ENCODE measurements around the gene TCERG1L.

The TCERG1L gene

DNA sequence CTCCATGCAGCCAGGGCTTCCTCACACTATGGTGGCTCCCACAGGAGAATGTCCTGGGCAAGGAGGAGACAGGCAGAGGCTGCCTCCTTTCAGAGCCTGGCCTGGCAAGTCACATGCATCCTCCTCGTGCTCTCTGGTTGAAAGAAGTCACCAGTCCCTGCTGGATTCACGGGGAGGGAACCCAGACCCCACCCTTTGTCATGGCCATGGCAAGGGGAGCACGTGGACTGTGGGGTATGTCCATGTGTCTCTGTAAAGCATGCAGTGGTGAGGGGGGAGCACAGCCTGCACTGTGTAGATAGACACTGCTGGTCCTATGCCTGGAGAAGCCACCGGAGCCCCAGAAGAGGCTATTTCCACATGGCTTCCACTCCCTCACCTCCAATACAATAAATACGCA is 225.0 kb downstream of the TCERG1L start:
- H3K27me3 ChIP-seq (ENCODE audit: control insufficient read depth in 1 of 2, insufficient read depth in 2 of 2, low read length in 2 of 2), result no peaks in the 10 kb centered on the region
- no peaks in the 10 kb centered on the region for H3K4me1 ChIP-seq (ENCODE audit: control insufficient read depth in 1 of 2, insufficient read depth in 2 of 2, low read length in 2 of 2)
- no peaks in the 10 kb centered on the region for H3K9me3 ChIP-seq (ENCODE audit: control insufficient read depth in 1 of 2, low read length in 2 of 2)
- H3K4me3 ChIP-seq (ENCODE audit: low read depth in 1 of 2, low read length in 2 of 2), result no peak overlapping the region
- no peaks in the 10 kb centered on the region for H3K36me3 ChIP-seq (ENCODE audit: control insufficient read depth in 1 of 2, insufficient read depth in 2 of 2, low read length in 2 of 2)
- H3K9ac ChIP-seq (ENCODE audit: low read depth in 1 of 2, low read length in 2 of 2), result no peak overlapping the region
- H3K27ac ChIP-seq (ENCODE audit: low read depth, low read length), result no peak overlapping the region

- Histone ChIP-seq H3K4me3 (ENCODE audit: low read depth in 1 of 2, low read length in 2 of 2) (no peak overlapping the region), H3K27me3 (ENCODE audit: control insufficient read depth in 1 of 2, insufficient read depth in 2 of 2, low read length in 2 of 2) (no peaks in the 10 kb centered on the region), H3K36me3 (ENCODE audit: control insufficient read depth in 1 of 2, insufficient read depth in 2 of 2, low read length in 2 of 2) (no peaks in the 10 kb centered on the region), H3K27ac (ENCODE audit: low read depth, low read length) (no peak overlapping the region), H3K9me3 (ENCODE audit: control insufficient read depth in 1 of 2, low read length in 2 of 2) (no peaks in the 10 kb centered on the region), H3K9ac (ENCODE audit: low read depth in 1 of 2, low read length in 2 of 2) (no peak overlapping the region), H3K4me1 (ENCODE audit: control insufficient read depth in 1 of 2, insufficient read depth in 2 of 2, low read length in 2 of 2) (no peaks in the 10 kb centered on the region)
Measured at GRCh38 chr10:131086094-131086493, 225.4 kb downstream of the TCERG1L start.

GRCh38 chr10:131085091-131085860 is 226.2 kb downstream of the TCERG1L start:
- Histone ChIP-seq H3K4me1 (ENCODE audit: control insufficient read depth in 1 of 2, insufficient read depth in 2 of 2, low read length in 2 of 2) (no peaks in the 10 kb centered on the region), H3K9me3 (ENCODE audit: control insufficient read depth in 1 of 2, low read length in 2 of 2) (no peaks in the 10 kb centered on the region), H3K9ac (ENCODE audit: low read depth in 1 of 2, low read length in 2 of 2) (no peak overlapping the region), H3K27me3 (ENCODE audit: control insufficient read depth in 1 of 2, insufficient read depth in 2 of 2, low read length in 2 of 2) (no peaks in the 10 kb centered on the region), H3K36me3 (ENCODE audit: control insufficient read depth in 1 of 2, insufficient read depth in 2 of 2, low read length in 2 of 2) (no peaks in the 10 kb centered on the region), H3K27ac (ENCODE audit: low read depth, low read length) (no peak overlapping the region), H3K4me3 (ENCODE audit: low read depth in 1 of 2, low read length in 2 of 2) (no peak overlapping the region)

DNA sequence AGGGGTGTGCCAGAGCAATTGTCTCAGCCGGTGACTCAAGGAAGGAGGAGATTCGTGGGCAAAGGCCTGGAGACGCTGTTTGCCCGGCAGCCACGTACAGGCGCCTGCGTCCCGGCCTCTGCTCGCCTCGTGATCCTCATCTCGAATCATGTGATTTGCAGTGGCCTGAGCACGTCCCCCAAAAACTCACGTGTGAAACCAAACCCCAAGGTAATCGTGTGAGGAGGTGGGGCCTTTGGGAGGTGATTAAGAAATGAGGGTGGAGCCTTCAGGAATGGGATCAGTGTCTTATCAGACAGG is 226.8 kb downstream of the TCERG1L start:
- Histone ChIP-seq H3K27me3 (ENCODE audit: control insufficient read depth in 1 of 2, insufficient read depth in 2 of 2, low read length in 2 of 2) (no peaks in the 10 kb centered on the region), H3K9me3 (ENCODE audit: control insufficient read depth in 1 of 2, low read length in 2 of 2) (no peaks in the 10 kb centered on the region)

GRCh38 chr10:131083915-131084790 is 227.4 kb downstream of the TCERG1L start:
- Histone ChIP-seq H3K27me3 (ENCODE audit: control insufficient read depth in 1 of 2, insufficient read depth in 2 of 2, low read length in 2 of 2) (no peaks in the 10 kb centered on the region), H3K4me1 (ENCODE audit: control insufficient read depth in 1 of 2, insufficient read depth in 2 of 2, low read length in 2 of 2) (no peaks in the 10 kb centered on the region), H3K9me3 (ENCODE audit: control insufficient read depth in 1 of 2, low read length in 2 of 2) (no peaks in the 10 kb centered on the region), H3K9ac (ENCODE audit: low read depth in 1 of 2, low read length in 2 of 2) (no peak overlapping the region), H3K27ac (ENCODE audit: low read depth, low read length) (no peak overlapping the region), H3K4me3 (ENCODE audit: low read depth in 1 of 2, low read length in 2 of 2) (no peak overlapping the region), H3K36me3 (ENCODE audit: control insufficient read depth in 1 of 2, insufficient read depth in 2 of 2, low read length in 2 of 2) (no peaks in the 10 kb centered on the region)

More for the DNA sequence above, 226.8 kb downstream of the TCERG1L start:
- Histone ChIP-seq H3K4me1 (ENCODE audit: control insufficient read depth in 1 of 2, insufficient read depth in 2 of 2, low read length in 2 of 2) (no peaks in the 10 kb centered on the region), H3K9ac (ENCODE audit: low read depth in 1 of 2, low read length in 2 of 2) (no peak overlapping the region), H3K4me3 (ENCODE audit: low read depth in 1 of 2, low read length in 2 of 2) (no peak overlapping the region), H3K27ac (ENCODE audit: low read depth, low read length) (no peak overlapping the region), H3K36me3 (ENCODE audit: control insufficient read depth in 1 of 2, insufficient read depth in 2 of 2, low read length in 2 of 2) (no peaks in the 10 kb centered on the region)

- Histone ChIP-seq H3K36me3 (ENCODE audit: control insufficient read depth in 1 of 2, insufficient read depth in 2 of 2, low read length in 2 of 2) (no peaks in the 10 kb centered on the region), H3K4me3 (ENCODE audit: low read depth in 1 of 2, low read length in 2 of 2) (no peak overlapping the region), H3K4me1 (ENCODE audit: control insufficient read depth in 1 of 2, insufficient read depth in 2 of 2, low read length in 2 of 2) (no peaks in the 10 kb centered on the region), H3K9ac (ENCODE audit: low read depth in 1 of 2, low read length in 2 of 2) (no peak overlapping the region), H3K27me3 (ENCODE audit: control insufficient read depth in 1 of 2, insufficient read depth in 2 of 2, low read length in 2 of 2) (no peaks in the 10 kb centered on the region), H3K27ac (ENCODE audit: low read depth, low read length) (no peak overlapping the region), H3K9me3 (ENCODE audit: control insufficient read depth in 1 of 2, low read length in 2 of 2) (no peaks in the 10 kb centered on the region)
Measured at GRCh38 chr10:131082991-131083481, 228.5 kb downstream of the TCERG1L start.

DNA sequence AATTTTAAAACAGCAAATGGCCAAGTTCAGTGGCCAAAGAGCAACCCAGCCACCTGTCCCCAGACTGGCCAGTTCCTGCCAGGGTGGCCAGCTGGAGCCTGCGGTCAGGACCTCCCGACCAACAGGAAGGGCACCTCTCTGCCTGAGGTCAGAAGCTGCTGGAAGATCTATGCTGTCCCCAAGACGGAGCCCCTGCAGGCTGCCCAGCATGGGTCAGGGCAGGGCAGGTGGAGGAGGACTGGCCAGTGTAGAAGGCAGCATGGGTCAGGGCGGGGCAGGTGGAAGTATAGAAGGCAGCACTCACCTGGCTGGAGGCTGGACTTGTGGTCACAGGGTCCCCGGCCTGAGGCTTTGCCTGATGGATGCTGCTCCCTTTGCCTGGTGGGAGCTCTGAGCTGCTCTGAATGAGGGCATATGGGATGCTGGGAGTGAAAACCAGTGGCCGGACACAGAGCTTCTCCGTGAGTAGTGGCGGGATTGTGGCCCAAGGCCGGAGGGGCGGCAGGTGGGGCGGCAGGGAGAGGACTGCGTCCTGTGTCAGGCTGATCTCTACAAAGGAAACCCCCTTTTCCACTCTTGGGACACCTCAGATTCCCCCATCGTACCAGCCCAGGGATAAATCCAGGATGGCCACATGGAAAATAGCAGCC is 229.2 kb downstream of the TCERG1L start:
- Histone ChIP-seq H3K9ac (ENCODE audit: low read depth in 1 of 2, low read length in 2 of 2) (no peak overlapping the region), H3K4me3 (ENCODE audit: low read depth in 1 of 2, low read length in 2 of 2) (no peak overlapping the region), H3K27me3 (ENCODE audit: control insufficient read depth in 1 of 2, insufficient read depth in 2 of 2, low read length in 2 of 2) (no peaks in the 10 kb centered on the region), H3K9me3 (ENCODE audit: control insufficient read depth in 1 of 2, low read length in 2 of 2) (no peaks in the 10 kb centered on the region), H3K4me1 (ENCODE audit: control insufficient read depth in 1 of 2, insufficient read depth in 2 of 2, low read length in 2 of 2) (no peaks in the 10 kb centered on the region), H3K27ac (ENCODE audit: low read depth, low read length) (no peak overlapping the region), H3K36me3 (ENCODE audit: control insufficient read depth in 1 of 2, insufficient read depth in 2 of 2, low read length in 2 of 2) (no peaks in the 10 kb centered on the region)

GRCh38 chr10:131081786-131082185 is 229.7 kb downstream of the TCERG1L start:
- no peak overlapping the region for H3K4me3 ChIP-seq (ENCODE audit: low read depth in 1 of 2, low read length in 2 of 2)
- H3K9ac ChIP-seq (ENCODE audit: low read depth in 1 of 2, low read length in 2 of 2), result no peak overlapping the region
- no peaks in the 10 kb centered on the region for H3K4me1 ChIP-seq (ENCODE audit: control insufficient read depth in 1 of 2, insufficient read depth in 2 of 2, low read length in 2 of 2)
- no peaks in the 10 kb centered on the region for H3K9me3 ChIP-seq (ENCODE audit: control insufficient read depth in 1 of 2, low read length in 2 of 2)
- no peaks in the 10 kb centered on the region for H3K27me3 ChIP-seq (ENCODE audit: control insufficient read depth in 1 of 2, insufficient read depth in 2 of 2, low read length in 2 of 2)
- H3K36me3 ChIP-seq (ENCODE audit: control insufficient read depth in 1 of 2, insufficient read depth in 2 of 2, low read length in 2 of 2), result no peaks in the 10 kb centered on the region
- no peak overlapping the region for H3K27ac ChIP-seq (ENCODE audit: low read depth, low read length)

DNA sequence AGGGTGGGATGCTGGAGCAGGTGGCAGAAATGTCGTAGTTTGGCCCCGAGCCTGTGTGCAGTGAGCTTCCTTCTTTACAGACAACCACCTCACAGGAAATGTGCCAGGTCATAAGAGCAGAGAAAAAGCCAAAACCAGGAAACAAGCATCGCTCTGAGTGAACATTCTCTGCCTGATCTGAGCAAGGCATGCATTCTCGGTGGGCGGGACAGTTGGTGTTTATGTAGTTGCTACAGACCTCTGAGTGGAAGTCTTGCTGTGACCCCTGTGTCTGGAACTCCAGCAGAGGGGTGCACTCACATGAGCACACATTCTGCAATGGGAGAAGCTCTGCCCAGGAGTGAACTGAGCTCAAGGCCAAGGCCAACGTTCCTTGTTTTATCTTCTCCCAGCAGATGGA is 230.1 kb downstream of the TCERG1L start:
- Histone ChIP-seq H3K9ac (ENCODE audit: low read depth in 1 of 2, low read length in 2 of 2) (no peak overlapping the region), H3K4me1 (ENCODE audit: control insufficient read depth in 1 of 2, insufficient read depth in 2 of 2, low read length in 2 of 2) (no peaks in the 10 kb centered on the region), H3K36me3 (ENCODE audit: control insufficient read depth in 1 of 2, insufficient read depth in 2 of 2, low read length in 2 of 2) (no peaks in the 10 kb centered on the region), H3K9me3 (ENCODE audit: control insufficient read depth in 1 of 2, low read length in 2 of 2) (no peaks in the 10 kb centered on the region), H3K27me3 (ENCODE audit: control insufficient read depth in 1 of 2, insufficient read depth in 2 of 2, low read length in 2 of 2) (no peaks in the 10 kb centered on the region), H3K27ac (ENCODE audit: low read depth, low read length) (no peak overlapping the region), H3K4me3 (ENCODE audit: low read depth in 1 of 2, low read length in 2 of 2) (no peak overlapping the region)

- Histone ChIP-seq H3K4me3 (ENCODE audit: low read depth in 1 of 2, low read length in 2 of 2) (no peak overlapping the region), H3K27me3 (ENCODE audit: control insufficient read depth in 1 of 2, insufficient read depth in 2 of 2, low read length in 2 of 2) (no peaks in the 10 kb centered on the region), H3K4me1 (ENCODE audit: control insufficient read depth in 1 of 2, insufficient read depth in 2 of 2, low read length in 2 of 2) (no peaks in the 10 kb centered on the region), H3K27ac (ENCODE audit: low read depth, low read length) (no peak overlapping the region), H3K36me3 (ENCODE audit: control insufficient read depth in 1 of 2, insufficient read depth in 2 of 2, low read length in 2 of 2) (no peaks in the 10 kb centered on the region), H3K9me3 (ENCODE audit: control insufficient read depth in 1 of 2, low read length in 2 of 2) (no peaks in the 10 kb centered on the region), H3K9ac (ENCODE audit: low read depth in 1 of 2, low read length in 2 of 2) (no peak overlapping the region)
Measured at GRCh38 chr10:131080571-131080970, 230.9 kb downstream of the TCERG1L start.

Data from duodenal mucosa (tissue), 2 donors.